ENCODE results near the gene UBE2E1. TPM values are rescaled to one million over a fixed set of nuclear protein-coding genes. Genes with fewer than 3 reads are reported as not detected.

UBE2E1 gene
- total and polyA plus RNA-seq, 2 of the 4 experiments (the other 2 are of a cell fraction) = 54.1 to 91.6 TPM

DNA sequence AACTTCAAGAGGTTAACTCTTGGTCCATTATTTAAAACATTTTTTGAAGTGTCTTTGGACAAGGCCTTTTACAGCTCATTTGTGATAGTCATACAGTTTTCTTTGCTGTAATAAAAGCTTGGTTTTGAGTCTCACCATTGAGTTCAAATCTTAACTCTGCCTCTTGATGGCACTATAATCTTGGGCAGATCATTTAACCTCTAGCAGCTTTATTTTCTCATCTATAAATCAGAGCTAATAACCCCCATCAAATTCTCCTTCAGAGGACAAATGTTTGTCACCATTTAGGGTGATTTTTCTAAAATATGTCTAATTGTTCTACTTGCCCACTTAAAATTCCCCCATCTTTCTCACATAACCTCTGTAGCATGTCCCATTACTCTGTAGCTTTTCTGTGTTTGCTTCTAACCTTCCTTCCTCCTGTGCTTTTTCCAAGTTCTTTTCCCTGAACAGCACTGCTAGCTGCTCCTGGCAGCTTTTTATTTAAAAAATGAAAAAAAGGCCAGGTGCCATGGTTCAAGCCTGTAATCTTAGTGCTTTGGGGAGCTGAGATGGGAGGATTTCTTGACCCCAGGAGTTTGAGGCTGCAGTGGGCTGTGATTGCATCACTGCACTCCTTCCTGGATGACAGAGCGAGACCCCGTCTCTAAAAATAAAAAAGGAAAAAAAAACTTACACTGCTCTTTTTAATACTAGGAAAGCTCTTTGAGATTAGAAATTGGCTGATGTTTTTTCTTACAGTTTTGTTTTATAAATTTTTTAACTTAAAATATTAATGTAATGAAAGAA, 28.5 kb downstream of the UBE2E1 start:
- TF ChIP-seq POLR2A (IDR thresholded peaks at IDR 0.05; ENCODE audit: low read depth, low read length) = no peak
- TF ChIP-seq RCOR1 (IDR thresholded peaks at IDR 0.05; ENCODE audit: insufficient replicate concordance, low read length) = no peak
- peak; percentile 40 for TF ChIP-seq RAD21 (IDR thresholded peaks at IDR 0.05; ENCODE audit: low read length)
- TF ChIP-seq CTCF (conservative IDR thresholded peaks at IDR 0.05; ENCODE audit: low read depth, low read length) = 0 out of 2 replicates have a peak, but pooled peaks have one; percentile 26
- TF ChIP-seq SMC3 (IDR thresholded peaks at IDR 0.05; ENCODE audit: low read depth, low read length) = no peak; the same call in 1 of the 2 replicates
- H3K18ac ChIP-seq (ENCODE audit: low read depth, low read length) = no peak overlapping the region
- H4K5ac ChIP-seq (ENCODE audit: low read depth, low read length) = no peak overlapping the region
- H3K4ac ChIP-seq (ENCODE audit: low read depth, low read length) = no peak overlapping the region
- H3K36me3 ChIP-seq (ENCODE audit: control insufficient read depth, insufficient read depth, low read length) = no peaks in the 10 kb centered on the region
- no CpG with 5 or more reads among the region's 2 CpGs for WGBS, 2 experiments (ENCODE audit: extremely low coverage in 2 of 2, insufficient read length in 1 of 2)
- H2BK5ac ChIP-seq (ENCODE audit: low read depth, low read length, poor library complexity, severe bottlenecking) = no peak overlapping the region
- H2AK5ac ChIP-seq (ENCODE audit: low read depth, low read length) = no peak overlapping the region
- no peaks in the 10 kb centered on the region for H3K4me1 ChIP-seq (ENCODE audit: control insufficient read depth, insufficient read depth, low read length)
- H3K4me2 ChIP-seq (ENCODE audit: low read depth, low read length) = no peak overlapping the region
- no peak overlapping the region for H2AK9ac ChIP-seq (replicated peaks; ENCODE audit: low read depth, low read length, poor library complexity)
- no TSS peak for BruUV-seq (replicated peaks)
- no peak overlapping the region for H2BK120ac ChIP-seq (ENCODE audit: low read depth, low read length)
- no peak overlapping the region for H3K4me3 ChIP-seq (ENCODE audit: insufficient read depth, low read depth, low read length)
- CTCF ChIA-PET = interaction anchor here (0.5 to 1.4 kb wide), 5 partner anchors 9 to 143 kb away, joined by 3 to 6 read pairs (median 3); no protein-coding TSS in a partner anchor
- no peak overlapping the region for H4K8ac ChIP-seq (ENCODE audit: low read depth in 2 of 2, low read length in 2 of 2)
- no peak overlapping the region for H3K23ac ChIP-seq (ENCODE audit: low read depth, low read length)
- H2AFZ ChIP-seq (replicated peaks; ENCODE audit: low read length, poor library complexity) = no peak overlapping the region
- H2BK20ac ChIP-seq (ENCODE audit: low read depth, low read length) = no peak overlapping the region
- peaks cover 40 to 60% of the 10 kb centered on the region in 2 experiments for H3K79me1 ChIP-seq (ENCODE audit: low read depth in 1 of 2, low read length in 2 of 2)
- H3K14ac ChIP-seq (replicated peaks; ENCODE audit: low read depth, low read length) = no peak overlapping the region
- no peak overlapping the region for H3K56ac ChIP-seq (ENCODE audit: extremely low read depth, insufficient read depth, low read length)
- in situ Hi-C loops (cut with MboI; ENCODE audit: low sequenced_read_pairs) (no loop called here), dilution Hi-C loops (cut with HindIII; ENCODE audit: low sequenced_read_pairs, unreplicated experiment) (no loop called here), intact Hi-C loops (cut with micrococcal nuclease) (no loop called here)
- H3K9ac ChIP-seq (ENCODE audit: low read depth, low read length) = no peak overlapping the region
- no peak for DNase-seq
- peaks cover 59% of the 10 kb centered on the region for H4K20me1 ChIP-seq (ENCODE audit: insufficient read depth, low read length)
- no peaks in the 10 kb centered on the region for H3K9me3 ChIP-seq (ENCODE audit: control insufficient read depth, insufficient read depth, low read length)
- POLR2A ChIA-PET (ENCODE audit: unreplicated experiment) = no interaction called here
- no peak overlapping the region for H2BK15ac ChIP-seq (ENCODE audit: low read depth, low read length)
- no peaks in the 10 kb centered on the region for H3K27me3 ChIP-seq (ENCODE audit: control insufficient read depth, insufficient read depth, low read length)
- H4K91ac ChIP-seq (ENCODE audit: insufficient read depth, low read depth, low read length) = no peak overlapping the region
- no peaks in the 10 kb centered on the region; the same call in 1 of the 2 replicates for H3K9me1 ChIP-seq (ENCODE audit: insufficient read depth, low read length)
- ATAC-seq (ENCODE audit: low read depth) = no peak
- H3K27ac ChIP-seq (ENCODE audit: insufficient read depth, low read length) = no peak overlapping the region
